GM21825 (cell line): ENCODE measurements around the gene TMED10.

Source experiments
- ATAC-seq: cut with Tn5 transposase; IDR thresholded peaks from one replicate; pipeline ENCODE4 v1.9.1; 2021; ENCODE audit warnings: mild to moderate bottlenecking, moderate library complexity; ENCODE audit not compliant: unreplicated experiment

The TMED10 gene

DNA sequence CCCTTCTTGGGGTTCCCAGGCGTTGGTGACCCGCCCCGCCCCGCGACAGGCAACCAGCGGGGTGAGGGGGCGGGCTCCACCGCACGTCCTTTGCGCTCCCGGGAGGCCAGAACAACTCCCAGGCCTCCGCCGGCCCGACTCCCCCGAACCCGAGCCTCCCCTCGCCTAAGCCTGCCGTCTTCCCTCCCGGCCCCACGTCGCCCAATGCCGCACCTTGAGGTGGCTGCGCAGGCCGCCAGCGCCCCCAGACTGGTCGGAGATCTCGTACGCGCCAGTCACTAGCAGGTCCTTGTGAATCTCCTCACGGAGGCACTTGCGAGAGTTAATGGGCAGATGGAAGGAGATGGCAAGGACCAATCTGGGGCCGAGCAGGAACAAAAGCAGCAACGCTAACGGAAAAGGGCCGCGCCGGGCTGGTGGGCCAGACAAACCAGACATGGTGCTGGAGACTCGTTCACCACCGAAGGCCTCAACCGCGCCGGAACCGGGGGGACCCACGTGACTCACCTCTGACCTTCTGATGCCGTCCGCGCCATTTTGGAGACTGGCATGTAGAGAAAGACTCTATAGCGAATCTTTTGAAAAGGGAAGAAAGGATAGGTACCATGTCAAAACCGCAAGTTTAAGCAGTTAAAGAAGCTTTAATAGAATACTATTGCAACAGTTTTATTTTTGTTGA, at the start of gene TMED10:
Gene TMED10, minus strand, starts transcription at position 471 of the 679 bp plus-strand sequence. Its CDS starts 33 bp downstream, at position 438.
- peak; percentile 70 for ATAC-seq

DNA sequence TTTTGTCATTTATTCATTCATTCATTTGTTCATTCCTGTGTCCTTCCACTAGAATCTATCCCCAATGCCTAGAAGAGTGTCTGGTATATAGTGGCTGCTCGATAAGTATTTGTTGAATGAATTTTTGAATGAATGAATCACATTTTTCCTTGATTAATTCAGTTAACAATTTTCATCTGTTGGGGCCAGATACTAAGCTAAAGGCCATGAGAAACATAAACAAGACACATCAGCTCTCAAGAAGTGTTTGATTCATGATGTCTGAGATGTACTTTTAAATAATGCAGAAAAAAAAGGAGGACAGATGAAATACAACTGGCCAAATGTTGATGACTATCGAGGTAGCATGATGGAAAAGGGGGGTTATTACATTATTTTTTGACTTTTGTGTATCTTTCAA, 48.1 kb upstream of the TMED10 start:
- ATAC-seq = no peak

DNA sequence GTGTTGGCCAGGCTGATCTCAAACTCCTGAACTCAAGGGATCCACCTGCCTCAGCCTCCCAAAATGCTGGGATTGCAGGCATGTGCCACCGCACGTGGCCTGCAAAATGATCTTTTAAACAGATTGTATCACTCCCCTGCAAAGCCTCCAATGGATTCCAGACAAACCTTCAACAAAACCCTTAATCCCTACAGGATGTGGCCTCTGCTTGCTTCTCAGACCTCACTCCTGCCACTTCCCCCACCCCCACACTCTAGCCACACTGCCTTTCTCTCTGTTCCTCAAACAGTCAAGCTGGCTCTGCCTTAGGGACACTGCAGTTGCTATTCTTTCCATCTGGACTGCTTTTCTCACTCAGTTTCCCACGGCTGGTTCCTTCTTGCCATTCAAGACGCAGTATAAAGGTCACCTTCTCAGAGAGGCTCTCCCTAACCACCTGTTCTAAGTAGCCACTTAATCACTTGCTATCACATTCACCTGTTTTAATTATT, 47.3 kb upstream of the TMED10 start:
- ATAC-seq = peak; percentile 48

DNA sequence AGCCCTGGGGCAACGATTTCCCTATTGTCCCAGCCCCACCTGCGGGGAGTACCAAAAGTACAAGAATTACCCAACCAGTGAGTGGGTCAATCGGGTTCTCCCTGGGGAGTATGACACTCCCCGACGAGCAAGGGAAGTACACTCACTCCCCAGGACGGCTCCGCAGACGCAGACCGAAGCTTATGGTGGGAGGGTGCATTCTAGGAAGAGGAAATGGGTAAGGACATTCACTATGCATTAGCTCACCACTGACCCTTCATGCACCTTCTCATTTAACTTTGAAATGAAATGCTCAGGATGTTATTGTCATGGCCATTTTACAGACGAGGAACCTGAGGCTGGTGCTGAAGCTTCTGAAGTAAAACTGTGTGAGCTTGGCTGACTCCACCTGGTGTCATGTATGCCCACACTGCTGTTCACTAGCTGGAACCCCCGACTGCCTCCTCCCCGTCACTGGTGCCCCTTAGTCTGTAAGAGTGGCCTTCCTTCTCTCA, 45.8 kb upstream of the TMED10 start:
- peak; percentile 44 for ATAC-seq

GRCh38 chr14:75221797-75222196, 45.4 kb upstream of the TMED10 start:
- ATAC-seq = peak; percentile 17

DNA sequence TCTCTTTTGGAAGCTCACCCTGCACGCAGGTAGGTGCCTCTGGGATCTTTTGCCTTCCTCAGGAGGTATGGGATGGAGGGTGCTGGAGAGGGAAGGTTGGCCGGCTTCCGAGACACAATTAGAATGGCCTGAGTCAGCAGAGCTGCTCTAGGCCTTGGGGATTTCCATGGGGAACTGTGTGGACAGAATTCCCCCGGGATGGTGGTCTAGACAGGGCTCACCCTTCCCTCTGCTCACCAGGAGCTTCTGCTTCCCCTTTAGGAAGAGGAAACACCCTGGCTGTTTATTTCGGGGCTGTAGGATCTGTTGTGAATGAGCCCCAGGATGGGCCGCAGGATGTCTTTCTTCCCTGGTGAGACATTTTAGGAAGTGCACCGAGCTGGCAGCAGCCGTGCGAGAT, 43.7 kb upstream of the TMED10 start:
- no peak for ATAC-seq

- ATAC-seq = no peak
Observed at GRCh38 chr14:75217508-75218206, 41.2 kb upstream of the TMED10 start.

GRCh38 chr14:75216427-75217006, 40.1 kb upstream of the TMED10 start:
- no peak for ATAC-seq

GRCh38 chr14:75215520-75215919, 39.1 kb upstream of the TMED10 start:
- no peak for ATAC-seq

DNA sequence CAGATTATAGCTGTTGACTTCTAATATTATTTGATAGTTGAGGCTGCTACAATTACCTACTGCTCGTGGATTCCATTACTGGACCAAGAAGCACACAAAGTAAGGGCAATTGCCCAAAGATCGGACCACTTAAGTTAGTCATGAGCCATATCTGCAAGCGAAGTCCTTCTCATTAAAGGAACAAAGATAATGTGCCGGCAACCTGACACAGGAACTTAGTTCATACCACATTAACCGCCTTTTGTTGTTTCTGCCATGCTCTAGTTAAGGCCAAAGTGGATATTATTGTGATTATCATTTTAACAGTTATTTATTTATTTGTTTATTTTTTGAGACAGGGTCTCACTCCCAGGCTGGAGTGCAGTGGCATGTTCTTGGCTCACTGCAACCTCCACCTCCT, 38.1 kb upstream of the TMED10 start:
- ATAC-seq = no peak

GRCh38 chr14:75213172-75213571, 36.8 kb upstream of the TMED10 start:
- no peak for ATAC-seq

DNA sequence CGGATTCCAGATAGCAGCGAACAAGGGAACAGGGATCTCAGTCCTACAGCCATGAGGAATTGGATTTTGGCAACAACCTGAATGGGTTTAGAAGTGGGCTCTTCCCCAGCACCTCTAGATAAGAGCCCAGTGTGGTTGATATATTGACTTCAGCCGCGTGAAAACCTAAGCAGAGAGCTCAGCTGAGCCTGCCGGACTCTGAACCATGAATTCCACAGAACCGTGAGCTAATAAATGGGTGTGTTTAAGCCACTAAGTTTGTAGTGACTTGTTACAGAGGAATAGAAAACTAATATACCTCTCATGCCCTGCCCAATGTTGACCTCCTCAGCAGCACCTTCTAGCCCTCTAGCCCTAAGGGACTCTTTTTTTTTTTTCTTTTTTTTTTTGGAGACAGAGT, 32.4 kb upstream of the TMED10 start:
- ATAC-seq = no peak

DNA sequence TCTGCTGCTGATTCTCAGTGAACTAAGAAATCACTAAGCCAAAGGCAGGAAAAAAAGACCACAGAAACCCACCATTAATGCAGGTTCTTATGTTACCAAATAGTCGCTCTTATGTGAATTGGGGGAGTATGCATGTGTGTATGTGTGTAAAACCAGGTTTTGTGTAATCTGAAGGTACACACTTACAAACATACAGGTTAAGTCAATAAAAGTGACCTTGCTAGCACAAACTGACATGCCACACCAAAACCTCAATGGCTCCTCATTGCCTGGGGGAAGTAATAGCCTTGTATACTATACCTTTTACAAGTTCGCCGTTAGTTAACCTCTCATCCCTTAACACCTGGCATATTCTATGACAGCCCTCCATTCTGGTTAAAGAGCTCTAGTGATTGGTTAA, 29.8 kb upstream of the TMED10 start:
- no peak for ATAC-seq

DNA sequence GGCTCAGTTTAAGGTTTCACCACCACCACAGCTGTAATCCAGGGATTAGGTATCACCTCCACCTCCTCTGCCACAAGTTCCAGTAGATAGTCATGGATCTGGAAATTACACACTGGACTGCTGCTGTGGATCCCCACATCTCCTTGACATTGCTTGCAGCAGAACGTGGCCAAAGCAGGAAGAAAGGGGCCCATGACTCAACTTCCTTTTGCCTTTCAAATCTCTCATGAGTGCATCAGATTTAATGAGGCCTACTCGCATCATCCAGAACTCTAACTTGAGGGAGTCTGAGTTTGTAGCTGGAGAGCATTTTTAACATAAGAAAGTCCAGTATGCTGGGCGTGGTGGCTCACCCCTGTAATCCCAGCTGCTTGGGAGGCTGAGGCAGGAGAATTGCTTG, 29.2 kb upstream of the TMED10 start:
- no peak for ATAC-seq

DNA sequence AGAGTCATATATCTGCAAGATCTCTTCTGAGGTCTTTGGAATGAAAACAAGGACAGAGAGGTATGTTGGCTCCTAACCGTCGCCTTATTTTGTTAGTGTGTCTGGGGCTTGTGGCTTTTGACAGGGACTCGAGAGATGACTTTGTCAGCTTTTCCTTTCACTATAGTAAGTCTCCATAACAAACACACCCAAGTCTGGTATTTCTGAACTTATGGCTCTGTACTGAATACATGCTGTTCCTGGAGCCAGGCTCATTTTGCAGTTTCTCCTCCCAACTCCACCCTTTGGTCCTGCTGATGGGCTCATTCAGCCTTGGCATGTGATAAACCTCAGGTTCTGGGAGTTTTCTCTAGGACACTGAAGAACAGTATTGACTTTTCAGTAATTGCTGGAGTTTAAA, 27.7 kb upstream of the TMED10 start:
- ATAC-seq = no peak

- ATAC-seq = no peak
Observed at GRCh38 chr14:75202657-75203056, 26.2 kb upstream of the TMED10 start.

DNA sequence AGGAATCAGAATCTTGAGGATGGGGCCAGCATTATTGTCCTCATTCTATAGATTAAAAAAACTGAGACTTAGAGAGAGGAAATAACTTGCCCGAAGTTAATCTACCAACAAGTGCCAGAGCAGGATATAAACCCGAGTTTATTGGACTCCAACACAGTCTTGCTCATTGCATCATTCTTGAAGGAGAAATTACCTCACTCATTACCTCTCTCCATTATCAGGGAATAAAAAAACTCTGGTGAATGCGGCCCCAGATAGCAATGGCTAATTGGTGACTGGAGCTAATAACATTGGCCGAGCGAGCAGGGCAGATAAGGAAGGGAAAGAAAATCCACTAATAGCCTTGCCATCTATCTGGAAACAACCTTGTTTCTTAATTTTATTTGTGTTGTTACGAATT, 24.7 kb upstream of the TMED10 start:
- ATAC-seq = no peak

DNA sequence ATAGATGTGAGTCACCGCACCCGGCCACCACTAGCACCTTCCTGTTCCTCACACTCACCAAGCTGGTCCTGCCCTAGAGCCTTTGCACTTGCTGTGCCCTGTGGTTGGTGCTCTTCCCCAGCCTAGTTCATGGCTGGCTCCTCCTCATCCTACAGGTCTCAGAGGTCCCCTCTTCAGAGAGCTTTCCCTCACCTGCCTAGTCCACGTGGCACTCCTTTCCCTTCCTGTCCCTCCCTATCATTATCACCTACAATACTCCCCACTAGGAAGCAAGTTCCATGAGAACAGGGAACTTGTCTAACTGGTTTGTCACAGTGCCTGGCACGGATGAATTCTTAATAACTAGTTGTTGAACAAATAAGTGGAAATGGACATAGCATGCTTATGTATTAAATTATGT, 24.0 kb upstream of the TMED10 start:
- ATAC-seq = no peak

GRCh38 chr14:75198291-75198933, 22.0 kb upstream of the TMED10 start:
- ATAC-seq = no peak

GRCh38 chr14:75197338-75197737, 20.9 kb upstream of the TMED10 start:
- ATAC-seq = no peak

GRCh38 chr14:75196468-75196867, 20.1 kb upstream of the TMED10 start:
- ATAC-seq = no peak
